ENCODE measurements around the gene SPINK8. TPM values are rescaled to one million over a fixed set of nuclear protein-coding genes. Genes with fewer than 3 reads are reported as not detected.

SPINK8 gene
- total and polyA plus RNA-seq, 7 donors: not detected

DNA sequence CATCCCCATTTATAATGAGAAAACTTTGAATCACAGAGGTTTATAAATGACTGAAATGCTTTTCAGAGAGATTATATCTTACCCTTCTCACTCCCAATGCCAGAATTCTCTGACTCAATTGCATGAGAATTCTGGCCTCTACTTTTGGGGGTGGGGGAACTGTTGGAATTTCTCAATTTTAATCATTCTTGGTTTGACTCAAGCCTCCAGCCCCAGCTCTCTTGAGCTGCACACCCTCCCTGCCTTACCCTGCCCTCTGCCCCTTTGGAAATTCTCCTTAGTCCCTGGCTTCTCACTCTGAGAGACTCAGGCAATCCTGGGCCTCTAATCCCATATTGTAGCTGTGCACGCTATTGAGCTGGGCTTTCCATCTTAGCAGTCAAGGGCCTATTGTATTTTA, 48.3 kb downstream of the SPINK8 start:
- Histone ChIP-seq H3K27ac (no peak overlapping the region), H3K4me1 (no peaks in the 10 kb centered on the region), H3K9me3 (no peaks in the 10 kb centered on the region), H3K36me3 (ENCODE audit: insufficient read depth in 1 of 2, low read depth in 1 of 2) (no peaks in the 10 kb centered on the region), H3K4me3 (no peak overlapping the region), H3K27me3 (ENCODE audit: insufficient read depth in 3 of 3, low read length in 2 of 3) (no peaks in the 10 kb centered on the region)
- DNase-seq: no peak
- intact Hi-C loops (cut with DNase I): no loop called here
- WGBS, 3 donors: 89 to 100% (median 95%) methylated on average over 1 of the region's 1 CpG
- ATAC-seq: no peak
- no peak for TF ChIP-seq CTCF (IDR thresholded peaks at IDR 0.05)

DNA sequence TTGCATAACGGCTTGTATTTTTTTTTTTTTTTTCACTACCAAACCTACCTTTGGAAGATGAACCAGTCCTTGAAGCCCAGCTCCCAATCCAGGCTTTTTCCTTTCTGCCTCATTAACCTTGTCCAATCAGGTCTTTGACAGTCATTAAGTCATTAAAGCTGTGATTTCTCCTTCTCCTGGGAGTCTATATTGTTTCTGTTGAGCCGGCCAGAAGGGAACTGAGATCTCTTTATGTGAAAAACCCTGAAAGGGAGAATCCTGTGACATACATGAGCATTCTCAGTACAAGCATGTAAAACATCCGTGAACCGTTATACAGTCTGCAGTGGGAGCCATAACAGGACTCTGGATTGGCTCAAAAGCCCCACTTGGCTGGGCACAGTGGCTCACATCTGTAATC, 52.6 kb downstream of the SPINK8 start:
- DNase-seq (no peak), ATAC-seq (no peak)
- Histone ChIP-seq H3K4me3 (no peak overlapping the region), H3K9me3 (no peaks in the 10 kb centered on the region), H3K27me3 (ENCODE audit: insufficient read depth in 3 of 3, low read length in 2 of 3) (no peaks in the 10 kb centered on the region), H3K36me3 (ENCODE audit: insufficient read depth in 1 of 2, low read depth in 1 of 2) (no peaks in the 10 kb centered on the region), H3K27ac (no peak overlapping the region), H3K4me1 (no peaks in the 10 kb centered on the region)
- TF ChIP-seq CTCF (IDR thresholded peaks at IDR 0.05): no peak
- intact Hi-C loops (cut with DNase I): no loop called here
- 58 to 76% (median 62%) methylated on average over 4 of the region's 4 CpGs for WGBS, 3 donors

DNA sequence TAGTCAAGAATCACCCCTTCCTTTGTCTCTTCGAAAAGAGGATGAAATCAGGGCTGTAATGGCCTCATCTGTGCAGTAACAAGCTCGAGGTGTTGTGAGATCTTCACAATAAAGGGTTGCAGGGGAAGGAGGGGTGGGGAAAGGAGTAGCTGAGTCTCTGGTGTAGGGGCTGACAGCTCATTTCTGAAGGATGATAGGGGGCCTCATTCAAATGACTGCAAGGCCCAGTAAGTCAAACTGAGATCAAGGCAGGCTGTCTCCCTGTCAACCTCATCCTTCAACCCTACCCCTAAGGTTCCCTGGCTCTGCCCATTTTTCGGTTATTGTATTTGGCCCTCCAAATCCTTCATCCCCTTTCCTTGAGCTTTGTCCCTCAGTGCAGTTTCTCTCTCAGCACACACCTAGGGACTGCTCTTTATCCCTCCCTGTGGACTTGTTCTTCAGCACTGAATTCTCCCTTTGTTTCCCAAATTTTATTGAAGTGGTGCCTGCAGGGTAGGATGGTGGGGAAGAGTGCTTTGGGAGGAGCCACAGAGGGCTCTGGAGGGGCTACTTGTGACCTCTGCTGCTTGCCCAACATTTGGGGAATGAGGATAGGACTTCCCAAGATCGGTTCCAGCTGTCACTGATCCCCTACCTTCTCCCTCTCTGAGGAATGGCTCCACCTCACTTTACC, 54.4 kb downstream of the SPINK8 start:
- no peaks in the 10 kb centered on the region for H3K27me3 ChIP-seq (ENCODE audit: insufficient read depth in 3 of 3, low read length in 2 of 3)
- no peak for TF ChIP-seq CTCF (IDR thresholded peaks at IDR 0.05)
- no peak for DNase-seq
- intact Hi-C loops (cut with DNase I): no loop called here
- WGBS, 3 donors: 63 to 65% (median 64%) methylated on average over 4 of the region's 4 CpGs
- no peaks in the 10 kb centered on the region for H3K4me1 ChIP-seq
- no peaks in the 10 kb centered on the region for H3K36me3 ChIP-seq (ENCODE audit: insufficient read depth in 1 of 2, low read depth in 1 of 2)
- no peak overlapping the region for H3K4me3 ChIP-seq
- no peaks in the 10 kb centered on the region for H3K9me3 ChIP-seq
- ATAC-seq: no peak
- H3K27ac ChIP-seq: no peak overlapping the region

GRCh38 chr3:48276911-48277641, 56.4 kb downstream of the SPINK8 start:
- no peak for DNase-seq
- no peak for ATAC-seq
- H3K4me1 ChIP-seq: no peaks in the 10 kb centered on the region
- H3K4me3 ChIP-seq: no peak overlapping the region
- no peaks in the 10 kb centered on the region for H3K27me3 ChIP-seq (ENCODE audit: insufficient read depth in 3 of 3, low read length in 2 of 3)
- no peaks in the 10 kb centered on the region for H3K36me3 ChIP-seq (ENCODE audit: insufficient read depth in 1 of 2, low read depth in 1 of 2)
- no peak for TF ChIP-seq CTCF (IDR thresholded peaks at IDR 0.05)
- 89 to 93% (median 90%) methylated on average over 7 of the region's 7 CpGs for WGBS, 3 donors
- no peak overlapping the region for H3K27ac ChIP-seq
- no peaks in the 10 kb centered on the region for H3K9me3 ChIP-seq
- intact Hi-C loops (cut with DNase I): no loop called here
